Right lobe of liver (tissue), 6 donors: ENCODE results near the gene CRPPA. TPM values are rescaled to one million over a fixed set of nuclear protein-coding genes. Genes with fewer than 3 reads are reported as not detected.
"Not testable (repeated sequence)": the region's sequence is repeated elsewhere in the genome, so short reads cannot be mapped to it uniquely, and the experiment has no call there.

Experiments used
- ATAC-seq, 4 donors: fragments of 200-7000 bp; cut with Tn5 transposase; one replicate each; pipeline ENCODE4 v1.9.1; 2020; ENCODE audit warnings: mild to moderate bottlenecking in 4 of 4, moderate library complexity in 4 of 4
- DNase-seq, 3 donors: peaks; one replicate each; pipeline ENCODE4 v3.0.0-alpha.2; 2020
- H3K27ac ChIP-seq, 3 donors: fragments of 200-600 bp; one replicate each; pipeline ENCODE4 v1.8.0; 2022
- H3K27me3 ChIP-seq, 2 donors: fragments of 200-600 bp; one replicate each; pipeline ENCODE4 v1.8.0; 2022
- H3K36me3 ChIP-seq, 4 donors: fragments of 200-600 bp; sonication (generic) in 1 of 4; one replicate each; pipeline versions ENCODE4 v1.5.1 to v1.8.0; 2017 to 2022; ENCODE audit warnings: control low read depth in 1 of 4
- H3K4me1 ChIP-seq, 4 donors: fragments of 200-600 bp; sonication (generic) in 1 of 4; one replicate each; pipeline versions ENCODE4 v1.5.1 to v1.8.0; 2017 to 2022; ENCODE audit warnings: control low read depth in 1 of 4
- H3K4me3 ChIP-seq, 3 donors: fragments of 200-600 bp; one replicate each; pipeline ENCODE4 v1.8.0; 2022
- H3K9me3 ChIP-seq, 4 donors: fragments of 200-600 bp; sonication (generic) in 1 of 4; one replicate each; pipeline versions ENCODE4 v1.5.1 to v1.8.0; 2017 to 2022; ENCODE audit warnings: control low read depth in 1 of 4
- CTCF ChIP-seq, 4 donors: fragments of 200-600 bp in 3 of 4; fragments of 450-650 bp in 1 of 4; IDR thresholded peaks; one replicate each; pipeline versions ENCODE4 v1.5.1 to v1.8.0; 2016 to 2022; ENCODE audit warnings: antibody characterized with exemption in 4 of 4, mild to moderate bottlenecking in 2 of 4
- POLR2A ChIP-seq: fragments of 450-650 bp; IDR thresholded peaks from one replicate; pipeline ENCODE4 v1.6.1; 2017; ENCODE audit warnings: antibody characterized with exemption, mild to moderate bottlenecking
- WGBS: methylation state at CpG from one replicate; pipeline ENCODE4 v1.1.6; 2018; ENCODE audit warnings: low coverage, low lambda C conversion rate; ENCODE audit not compliant: insufficient coverage; ENCODE audit errors: missing lambda C conversion rate; 5-methylcytosine and 5-hydroxymethylcytosine counted together
- intact Hi-C, 2 donors: fragments of 100-400 bp; cut with DNase I; formaldehyde crosslinking; loops; one replicate each; pipeline versions ENCODE4 v1.11.2 to v1.14.1; 2022
- total RNA-seq, 6 experiments: library from RNA; depleted of rRNA in 2 of 6; stranded (reverse); fragments of >200 nt in 2 of 6; fragmentation: NEBNext Ultra II Directional in 3 of 6; extraction: Animal tissue kit (Norgen Biotek cat#: 25700) in 3 of 6; gene quantifications; one replicate each; pipeline versions ENCODE4 v1.1.0 to v1.2.4, GENCODE V29; 2016 to 2023
- donor health status: DM: no; HTN: yes; CAD: no.
- donor health status: DM: no; HTN: no; CAD: no.
- donor health status: DM: no; HTN: no; CAD: no.
- donor health status: DM: no; HTN: yes; CAD: no.
- donor health status: DM: no; HTN: yes; CAD: no.

The CRPPA gene
- total RNA-seq, 6 experiments from 2014 or later: 1.2 to 3.3 (median 2.5) TPM

GRCh38 chr7:16462431-16462889, 41.1 kb upstream of the CRPPA start:
- DNase-seq (no peak), ATAC-seq (no peak)
- 100% methylated on average over 1 of the region's 7 CpGs for WGBS
- H3K36me3 ChIP-seq: no peaks in the 10 kb centered on the region
- no peak overlapping the region for H3K4me3 ChIP-seq
- H3K27ac ChIP-seq: no peak overlapping the region
- H3K27me3 ChIP-seq: peaks cover 0 to 8% of the 10 kb centered on the region in 2 donors
- intact Hi-C loops: no loop called here
- no peaks in the 10 kb centered on the region for H3K9me3 ChIP-seq
- no peaks in the 10 kb centered on the region for H3K4me1 ChIP-seq
- TF ChIP-seq CTCF (IDR thresholded peaks at IDR 0.05): no peak
- TF ChIP-seq POLR2A: no peak

- WGBS: 71% methylated on average over 2 of the region's 2 CpGs
- no peak for ATAC-seq
- Histone ChIP-seq H3K4me3 (no peak overlapping the region), H3K9me3 (no peaks in the 10 kb centered on the region), H3K4me1 (no peaks in the 10 kb centered on the region), H3K27me3 (peaks cover 0 to 8% of the 10 kb centered on the region in 2 donors), H3K36me3 (no peaks in the 10 kb centered on the region), H3K27ac (no peak overlapping the region)
- TF ChIP-seq POLR2A: no peak
- no peak for TF ChIP-seq CTCF (IDR thresholded peaks at IDR 0.05)
- DNase-seq: no peak
- intact Hi-C loops: no loop called here
Observed at GRCh38 chr7:16460789-16461493, 39.6 kb upstream of the CRPPA start.

GRCh38 chr7:16456303-16456702, 35.0 kb upstream of the CRPPA start:
- H3K4me3 ChIP-seq, H3K36me3 ChIP-seq, ATAC-seq, intact Hi-C loops, DNase-seq, H3K27ac ChIP-seq, H3K9me3 ChIP-seq, H3K4me1 ChIP-seq, H3K27me3 ChIP-seq: not testable (repeated sequence)
- 27% methylated on average over 1 of the region's 1 CpG for WGBS

GRCh38 chr7:16455591-16455990, 34.3 kb upstream of the CRPPA start:
- Histone ChIP-seq H3K9me3 (no peaks in the 10 kb centered on the region), H3K4me1 (no peaks in the 10 kb centered on the region), H3K27me3 (no peaks in the 10 kb centered on the region), H3K27ac (no peak overlapping the region), H3K36me3 (no peaks in the 10 kb centered on the region), H3K4me3 (no peak overlapping the region)
- TF ChIP-seq CTCF (IDR thresholded peaks at IDR 0.05) (no peak), POLR2A (no peak)
- 36% methylated on average over 1 of the region's 1 CpG for WGBS
- ATAC-seq: no peak
- no peak for DNase-seq
- intact Hi-C loops: no loop called here

GRCh38 chr7:16450366-16450765, 29.0 kb upstream of the CRPPA start:
- H3K4me1 ChIP-seq: no peaks in the 10 kb centered on the region
- DNase-seq (no peak), ATAC-seq (no peak)
- no peaks in the 10 kb centered on the region for H3K27me3 ChIP-seq
- no peak overlapping the region for H3K4me3 ChIP-seq
- WGBS: 78% methylated on average over 6 of the region's 6 CpGs
- no peak overlapping the region for H3K27ac ChIP-seq
- no peaks in the 10 kb centered on the region for H3K9me3 ChIP-seq
- TF ChIP-seq POLR2A (no peak), CTCF (IDR thresholded peaks at IDR 0.05) (no peak)
- no peaks in the 10 kb centered on the region for H3K36me3 ChIP-seq
- intact Hi-C loops: no loop called here
